Natural killer cell (primary cell): Measurements from ENCODE around the gene ATF7. TPM values are rescaled to one million over a fixed set of nuclear protein-coding genes. Genes with fewer than 3 reads are reported as not detected.
A peak's percentile ranks its signal among the peaks of the same experiment; 100 is the strongest.

ENCODE experiments used
- ATAC-seq, 3 donors: fragments of 150-1000 bp in 2 of 3; fragments of 200-7000 bp in 1 of 3; cut with Tn5 transposase; 1 replicate in 1 of 3; 2 replicates in 2 of 3; pipeline ENCODE4 v1.10.0; 2021; ENCODE audit warnings: mild to moderate bottlenecking in 2 of 3, moderate library complexity in 2 of 3
- DNase-seq, 2 donors: peaks; one replicate each; pipeline versions ENCODE4 v3.0.0 to v3.0.0-alpha.2; 2013 to 2021; ENCODE audit warnings: mixed read lengths in 1 of 2
- H3K27ac ChIP-seq: one replicate; pipeline ENCODE4 v1.5.1; 2013; ENCODE audit warnings: mild to moderate bottlenecking, low read length
- H3K27me3 ChIP-seq: one replicate; pipeline ENCODE4 v1.6.1; 2013; ENCODE audit warnings: low read length; ENCODE audit not compliant: control insufficient read depth, insufficient read depth
- H3K36me3 ChIP-seq: one replicate; pipeline ENCODE4 v1.6.1; 2013; ENCODE audit warnings: low read length; ENCODE audit not compliant: control insufficient read depth, insufficient read depth
- H3K4me1 ChIP-seq: one replicate; pipeline ENCODE4 v1.6.1; 2013; ENCODE audit warnings: low read length; ENCODE audit not compliant: control insufficient read depth, insufficient read depth
- H3K4me3 ChIP-seq: one replicate; pipeline ENCODE4 v1.5.1; 2013; ENCODE audit warnings: low read length
- H3K9me3 ChIP-seq: one replicate; pipeline ENCODE4 v1.6.1; 2013; ENCODE audit warnings: low read length; ENCODE audit not compliant: control insufficient read depth, insufficient read depth
- H3K27ac Mint-ChIP-seq, 2 donors: one replicate each; pipeline ENCODE4 v1.8.0; 2022; ENCODE audit warnings: mild to moderate bottlenecking in 2 of 2, mixed read lengths in 2 of 2, moderate library complexity in 1 of 2
- H3K27me3 Mint-ChIP-seq, 2 donors: one replicate each; pipeline ENCODE4 v1.8.0; 2022; ENCODE audit warnings: low read depth in 2 of 2, mixed read lengths in 2 of 2
- H3K36me3 Mint-ChIP-seq: one replicate; pipeline ENCODE4 v1.8.0; 2022; ENCODE audit warnings: mixed read lengths
- H3K4me1 Mint-ChIP-seq, 2 donors: one replicate each; pipeline ENCODE4 v1.8.0; 2022; ENCODE audit warnings: mixed read lengths in 2 of 2
- H3K4me3 Mint-ChIP-seq: one replicate; pipeline ENCODE4 v1.8.0; 2022; ENCODE audit warnings: mild to moderate bottlenecking, moderate library complexity, mixed read lengths
- H3K9me3 Mint-ChIP-seq, 2 donors: one replicate each; pipeline ENCODE4 v1.8.0; 2022; ENCODE audit warnings: mixed read lengths in 2 of 2
- WGBS: methylation state at CpG from one replicate; pipeline ENCODE4 v1.1.7; 2013; ENCODE audit warnings: missing lambda C conversion rate; ENCODE audit not compliant: insufficient coverage; 5-methylcytosine and 5-hydroxymethylcytosine counted together
- intact Hi-C: fragments of 100-400 bp; cut with micrococcal nuclease; formaldehyde crosslinking; loops from one replicate; pipeline ENCODE4 v1.14.2; 2022
- total RNA-seq, 4 donors: library from RNA; stranded (reverse); fragments of 120-200 nt in 1 of 4; gene quantifications; one replicate each; pipeline versions ENCODE4 v1.2.3 to v1.2.4, GENCODE V29; 2013 to 2022
- TF ChIP-seq, protein P1 (sequence below): fragments of 200-600 bp; IDR thresholded peaks from one replicate; pipeline ENCODE4 v1.8.0; 2022; ENCODE audit warnings: antibody characterized with exemption

The ATF7 gene
- total RNA-seq, 3 donors from 2014 or later (not counting 1 experiment from before 2014, with no cell fraction given) = 32.3 to 42.3 (median 34.9) TPM

DNA sequence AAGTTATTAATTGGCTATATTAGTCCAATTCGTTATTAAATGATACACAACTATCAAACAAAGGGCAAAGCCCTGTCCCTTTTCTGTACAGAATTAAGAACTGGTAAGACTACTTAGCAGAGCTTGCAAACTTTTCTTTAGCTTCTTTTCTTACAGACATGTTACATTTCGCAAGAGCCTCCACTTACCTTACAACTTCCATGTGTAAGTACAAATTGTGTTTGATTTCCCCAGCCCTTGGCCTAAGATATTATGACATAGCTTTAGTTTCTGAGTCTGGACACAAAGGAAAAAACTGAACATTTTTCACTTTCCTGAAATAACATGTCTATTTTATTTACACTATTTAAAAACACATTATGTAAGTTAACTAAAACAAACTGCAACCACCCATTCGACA is 1.7 kb downstream of the ATF7 start:
- no peak for ATAC-seq
- Histone ChIP-seq H3K27ac (no peak overlapping the region), H3K4me3 (no peak overlapping the region), H3K9me3 (no peaks in the 10 kb centered on the region), H3K4me1 (peaks cover 12% of the 10 kb centered on the region), H3K36me3 (no peaks in the 10 kb centered on the region), H3K27me3 (no peaks in the 10 kb centered on the region)
- 84% methylated on average over 3 of the region's 3 CpGs for WGBS
- H3K36me3 Mint-ChIP-seq = no peaks in the 10 kb centered on the region
- H3K9me3 Mint-ChIP-seq = no peaks in the 10 kb centered on the region
- no peak for DNase-seq
- H3K4me1 Mint-ChIP-seq = peaks cover 40 to 43% of the 10 kb centered on the region in 2 donors
- H3K27ac Mint-ChIP-seq = peak overlapping the region; percentile 94 to 95
- intact Hi-C loops = no loop called here
- H3K27me3 Mint-ChIP-seq = no peaks in the 10 kb centered on the region
- TF ChIP-seq, protein P1, sequence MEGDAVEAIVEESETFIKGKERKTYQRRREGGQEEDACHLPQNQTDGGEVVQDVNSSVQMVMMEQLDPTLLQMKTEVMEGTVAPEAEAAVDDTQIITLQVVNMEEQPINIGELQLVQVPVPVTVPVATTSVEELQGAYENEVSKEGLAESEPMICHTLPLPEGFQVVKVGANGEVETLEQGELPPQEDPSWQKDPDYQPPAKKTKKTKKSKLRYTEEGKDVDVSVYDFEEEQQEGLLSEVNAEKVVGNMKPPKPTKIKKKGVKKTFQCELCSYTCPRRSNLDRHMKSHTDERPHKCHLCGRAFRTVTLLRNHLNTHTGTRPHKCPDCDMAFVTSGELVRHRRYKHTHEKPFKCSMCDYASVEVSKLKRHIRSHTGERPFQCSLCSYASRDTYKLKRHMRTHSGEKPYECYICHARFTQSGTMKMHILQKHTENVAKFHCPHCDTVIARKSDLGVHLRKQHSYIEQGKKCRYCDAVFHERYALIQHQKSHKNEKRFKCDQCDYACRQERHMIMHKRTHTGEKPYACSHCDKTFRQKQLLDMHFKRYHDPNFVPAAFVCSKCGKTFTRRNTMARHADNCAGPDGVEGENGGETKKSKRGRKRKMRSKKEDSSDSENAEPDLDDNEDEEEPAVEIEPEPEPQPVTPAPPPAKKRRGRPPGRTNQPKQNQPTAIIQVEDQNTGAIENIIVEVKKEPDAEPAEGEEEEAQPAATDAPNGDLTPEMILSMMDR = no peak
- peak overlapping the region; percentile 100 for H3K4me3 Mint-ChIP-seq

DNA sequence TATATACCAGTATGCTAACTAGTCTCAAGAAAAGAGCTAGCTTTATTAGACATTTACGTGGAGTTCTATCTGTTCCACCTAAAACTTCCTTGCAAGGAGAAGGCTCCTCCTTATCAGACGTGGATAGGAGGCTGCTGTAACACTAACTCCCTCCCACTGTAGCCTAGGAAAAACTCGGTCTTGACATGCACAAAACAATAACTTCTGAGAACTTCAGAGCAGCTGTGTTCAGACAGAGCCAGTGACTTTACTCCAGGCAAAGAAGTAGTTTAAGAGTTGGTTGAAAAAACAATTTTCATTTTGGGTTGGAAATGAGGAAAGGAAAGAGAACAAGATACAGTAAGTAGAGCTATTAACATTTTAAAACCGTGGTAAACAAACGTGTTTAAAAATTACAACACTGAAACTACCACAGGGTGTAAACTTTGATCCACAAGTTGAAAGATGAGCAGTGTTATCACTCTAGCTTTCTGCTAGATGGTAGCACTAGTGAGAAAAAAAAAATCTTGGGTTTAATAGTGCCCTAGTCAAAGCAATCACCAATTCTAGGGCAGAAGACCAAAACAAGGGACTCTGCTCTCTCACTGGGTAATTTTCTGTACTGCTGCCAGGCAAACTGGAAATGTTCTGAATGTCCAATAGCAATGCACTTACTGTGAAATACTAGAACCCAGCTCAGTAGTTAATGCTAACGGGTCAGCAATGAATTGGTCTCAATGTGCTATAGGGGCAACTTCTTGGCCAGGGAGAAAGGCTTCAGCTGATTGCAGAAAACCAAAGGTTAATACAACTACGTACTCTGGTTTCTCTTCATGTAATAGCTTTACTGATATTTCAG is 2.4 kb downstream of the ATF7 start:
- Mint-ChIP-seq H3K27ac (peak overlapping the region; percentile 64 to 95), H3K9me3 (no peaks in the 10 kb centered on the region), H3K36me3 (no peaks in the 10 kb centered on the region), H3K4me3 (peak overlapping the region; percentile 100), H3K27me3 (no peaks in the 10 kb centered on the region), H3K4me1 (peaks cover 41 to 43% of the 10 kb centered on the region in 2 donors)
- no peaks in the 10 kb centered on the region for H3K9me3 ChIP-seq
- DNase-seq (no peak), ATAC-seq (no peak)
- H3K27me3 ChIP-seq = no peaks in the 10 kb centered on the region
- no peak overlapping the region for H3K27ac ChIP-seq
- no peaks in the 10 kb centered on the region for H3K36me3 ChIP-seq
- TF ChIP-seq, protein P1 = no peak
- H3K4me1 ChIP-seq = peaks cover 19% of the 10 kb centered on the region
- no peak overlapping the region for H3K4me3 ChIP-seq
- intact Hi-C loops = no loop called here
- WGBS = 60% methylated on average over 4 of the region's 7 CpGs

DNA sequence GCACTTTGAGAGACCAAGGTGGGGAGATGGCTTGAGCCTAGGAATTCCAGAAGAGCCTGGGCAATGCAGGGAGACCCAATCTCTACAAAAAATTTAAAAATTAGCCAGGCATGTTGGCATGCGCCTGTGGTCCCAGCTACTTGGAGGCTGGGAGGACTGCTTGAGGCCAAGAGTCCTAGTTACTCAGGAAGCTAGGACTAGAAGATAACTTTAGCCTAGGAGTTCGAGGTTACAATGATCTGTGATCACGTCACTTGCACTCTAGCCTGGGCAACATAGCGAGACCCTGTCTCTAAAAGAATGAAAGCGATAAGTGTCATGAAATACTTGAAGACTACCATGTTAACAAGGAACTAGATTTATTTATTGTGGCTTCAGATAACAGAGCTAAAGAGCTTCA is 3.5 kb downstream of the ATF7 start:
- Mint-ChIP-seq H3K4me1 (peaks cover 51 to 53% of the 10 kb centered on the region in 2 donors), H3K4me3 (no peak overlapping the region), H3K9me3 (no peaks in the 10 kb centered on the region), H3K27ac (peak overlapping the region in 1 of 2 donors; percentile 95), H3K27me3 (no peaks in the 10 kb centered on the region), H3K36me3 (no peaks in the 10 kb centered on the region)
- Histone ChIP-seq H3K9me3 (no peaks in the 10 kb centered on the region), H3K36me3 (no peaks in the 10 kb centered on the region), H3K4me3 (no peak overlapping the region), H3K27me3 (no peaks in the 10 kb centered on the region), H3K4me1 (peaks cover 22% of the 10 kb centered on the region), H3K27ac (no peak overlapping the region)
- intact Hi-C loops = no loop called here
- no peak for DNase-seq
- 90% methylated on average over 5 of the region's 5 CpGs for WGBS
- ATAC-seq = no peak
- TF ChIP-seq, protein P1 = no peak
